GM19467 (cell line): ENCODE results near the gene MMS19.
A peak's percentile ranks its signal among the peaks of the same experiment; 100 is the strongest.
"Not testable (repeated sequence)": the region's sequence is repeated elsewhere in the genome, so short reads cannot be mapped to it uniquely, and the experiment has no call there.

Experiments used
- ATAC-seq: cut with Tn5 transposase; IDR thresholded peaks from one replicate; pipeline ENCODE4 v1.9.1; 2021; ENCODE audit warnings: mild to moderate bottlenecking, moderate library complexity; ENCODE audit not compliant: unreplicated experiment

Gene MMS19

GRCh38 chr10:97427571-97428179 lies 70.5 kb downstream of the MMS19 start:
- no peak for ATAC-seq

- no peak for ATAC-seq
Observed at GRCh38 chr10:97426776-97427570, 71.2 kb downstream of the MMS19 start.

GRCh38 chr10:97425964-97426775 lies 72.1 kb downstream of the MMS19 start, which contains the start of gene PGAM1:
Gene PGAM1 (plus strand): TSS chr10:97426191. CDS start chr10:97426308, 117 bp downstream.
- peak; percentile 77 for ATAC-seq

GRCh38 chr10:97423757-97424098 lies 74.5 kb downstream of the MMS19 start:
- not testable (repeated sequence) for ATAC-seq

GRCh38 chr10:97416565-97416964 lies 81.7 kb downstream of the MMS19 start:
- no peak for ATAC-seq

- no peak for ATAC-seq
Observed at GRCh38 chr10:97412891-97413304, 85.3 kb downstream of the MMS19 start.

GRCh38 chr10:97411406-97411805 lies 86.8 kb downstream of the MMS19 start:
- ATAC-seq, result no peak

- no peak for ATAC-seq
Observed at GRCh38 chr10:97408496-97408992, 89.7 kb downstream of the MMS19 start.
